ENCODE results near the gene VIM.
"Not testable (repeated sequence)": the region's sequence is repeated elsewhere in the genome, so short reads cannot be mapped to it uniquely, and the experiment has no call there.

The VIM gene

GRCh38 chr10:17249820-17250219 lies 21.8 kb downstream of the VIM start:
- Histone ChIP-seq H3K4me3 (ENCODE audit: low read depth, low read length) (no peak overlapping the region), H3K27ac (no peak overlapping the region), H3K27me3 (ENCODE audit: control insufficient read depth, insufficient read depth, low read length) (no peaks in the 10 kb centered on the region), H3K9ac (no peak overlapping the region), H3K36me3 (ENCODE audit: control insufficient read depth, insufficient read depth, low read length) (no peaks in the 10 kb centered on the region), H3K4me1 (no peaks in the 10 kb centered on the region), H2AFZ (peak overlapping the region; percentile 5), H3K79me2 (no peaks in the 10 kb centered on the region), H3K4me2 (ENCODE audit: low read length) (no peak overlapping the region), H3K9me3 (ENCODE audit: control insufficient read depth, low read length) (no peaks in the 10 kb centered on the region)
- peak; percentile 11 for TF ChIP-seq CTCF (IDR thresholded peaks at IDR 0.05)

- Histone ChIP-seq H3K9me3 (ENCODE audit: control insufficient read depth, low read length) (no peaks in the 10 kb centered on the region), H3K27ac (no peak overlapping the region), H2AFZ (no peak overlapping the region), H3K36me3 (ENCODE audit: control insufficient read depth, insufficient read depth, low read length) (no peaks in the 10 kb centered on the region), H3K27me3 (ENCODE audit: control insufficient read depth, insufficient read depth, low read length) (no peaks in the 10 kb centered on the region), H3K9ac (no peak overlapping the region), H3K79me2 (no peaks in the 10 kb centered on the region), H3K4me1 (no peaks in the 10 kb centered on the region), H3K4me2 (ENCODE audit: low read length) (no peak overlapping the region), H3K4me3 (ENCODE audit: low read depth, low read length) (no peak overlapping the region)
- no peak for TF ChIP-seq CTCF (IDR thresholded peaks at IDR 0.05)
Observed at GRCh38 chr10:17250736-17251135, 22.7 kb downstream of the VIM start.

GRCh38 chr10:17254543-17255050 lies 26.6 kb downstream of the VIM start:
- not testable (repeated sequence) for H2AFZ ChIP-seq; H3K79me2 ChIP-seq; H3K27ac ChIP-seq; H3K36me3 ChIP-seq (ENCODE audit: control insufficient read depth, insufficient read depth, low read length); H3K9me3 ChIP-seq (ENCODE audit: control insufficient read depth, low read length); H3K27me3 ChIP-seq (ENCODE audit: control insufficient read depth, insufficient read depth, low read length); H3K4me3 ChIP-seq (ENCODE audit: low read depth, low read length); H3K9ac ChIP-seq; H3K4me1 ChIP-seq; H3K4me2 ChIP-seq (ENCODE audit: low read length)

- no peaks in the 10 kb centered on the region for H3K36me3 ChIP-seq (ENCODE audit: control insufficient read depth, insufficient read depth, low read length)
- H3K4me3 ChIP-seq (ENCODE audit: low read depth, low read length) = no peak overlapping the region
- no peak overlapping the region for H2AFZ ChIP-seq
- no peaks in the 10 kb centered on the region for H3K79me2 ChIP-seq
- no peak overlapping the region for H3K27ac ChIP-seq
- TF ChIP-seq CTCF (IDR thresholded peaks at IDR 0.05) = no peak
- H3K9me3 ChIP-seq (ENCODE audit: control insufficient read depth, low read length) = no peaks in the 10 kb centered on the region
- H3K9ac ChIP-seq = no peak overlapping the region
- no peak overlapping the region for H3K4me2 ChIP-seq (ENCODE audit: low read length)
- no peaks in the 10 kb centered on the region for H3K27me3 ChIP-seq (ENCODE audit: control insufficient read depth, insufficient read depth, low read length)
- no peaks in the 10 kb centered on the region for H3K4me1 ChIP-seq
Observed at GRCh38 chr10:17255512-17255911, 27.5 kb downstream of the VIM start.

- Histone ChIP-seq H3K9ac (no peak overlapping the region), H2AFZ (no peak overlapping the region), H3K4me1 (no peaks in the 10 kb centered on the region), H3K4me3 (ENCODE audit: low read depth, low read length) (no peak overlapping the region), H3K36me3 (ENCODE audit: control insufficient read depth, insufficient read depth, low read length) (no peaks in the 10 kb centered on the region), H3K79me2 (no peaks in the 10 kb centered on the region), H3K9me3 (ENCODE audit: control insufficient read depth, low read length) (no peaks in the 10 kb centered on the region), H3K27ac (no peak overlapping the region), H3K4me2 (ENCODE audit: low read length) (no peak overlapping the region), H3K27me3 (ENCODE audit: control insufficient read depth, insufficient read depth, low read length) (no peaks in the 10 kb centered on the region)
- no peak for TF ChIP-seq CTCF (IDR thresholded peaks at IDR 0.05)
Observed at GRCh38 chr10:17256051-17256450, 28.0 kb downstream of the VIM start.

Data from parathyroid adenoma (tissue), 2 donors.